ENCODE measurements around the gene KCNC4.

DNA sequence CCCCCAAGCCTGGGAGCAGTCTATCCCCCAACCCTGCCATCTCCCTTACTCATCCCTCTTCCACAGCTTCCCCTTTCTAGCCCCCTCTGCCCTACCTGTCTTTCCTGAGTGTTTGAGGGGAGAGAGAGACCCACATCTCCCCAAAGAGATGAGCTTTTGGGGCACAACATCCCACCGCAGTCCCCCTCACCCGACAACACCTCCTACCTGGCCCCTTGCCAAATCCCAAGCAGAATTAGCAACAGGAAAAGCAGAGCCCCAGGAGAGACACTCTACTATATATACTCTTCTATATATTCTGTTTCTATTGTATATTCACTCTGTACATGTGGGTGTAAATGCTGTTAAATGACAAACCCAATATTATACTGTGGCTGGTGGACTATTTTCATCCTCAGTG lies 9.9 kb upstream of the KCNC4 start:
- TF ChIP-seq, protein P1, sequence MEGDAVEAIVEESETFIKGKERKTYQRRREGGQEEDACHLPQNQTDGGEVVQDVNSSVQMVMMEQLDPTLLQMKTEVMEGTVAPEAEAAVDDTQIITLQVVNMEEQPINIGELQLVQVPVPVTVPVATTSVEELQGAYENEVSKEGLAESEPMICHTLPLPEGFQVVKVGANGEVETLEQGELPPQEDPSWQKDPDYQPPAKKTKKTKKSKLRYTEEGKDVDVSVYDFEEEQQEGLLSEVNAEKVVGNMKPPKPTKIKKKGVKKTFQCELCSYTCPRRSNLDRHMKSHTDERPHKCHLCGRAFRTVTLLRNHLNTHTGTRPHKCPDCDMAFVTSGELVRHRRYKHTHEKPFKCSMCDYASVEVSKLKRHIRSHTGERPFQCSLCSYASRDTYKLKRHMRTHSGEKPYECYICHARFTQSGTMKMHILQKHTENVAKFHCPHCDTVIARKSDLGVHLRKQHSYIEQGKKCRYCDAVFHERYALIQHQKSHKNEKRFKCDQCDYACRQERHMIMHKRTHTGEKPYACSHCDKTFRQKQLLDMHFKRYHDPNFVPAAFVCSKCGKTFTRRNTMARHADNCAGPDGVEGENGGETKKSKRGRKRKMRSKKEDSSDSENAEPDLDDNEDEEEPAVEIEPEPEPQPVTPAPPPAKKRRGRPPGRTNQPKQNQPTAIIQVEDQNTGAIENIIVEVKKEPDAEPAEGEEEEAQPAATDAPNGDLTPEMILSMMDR (conservative IDR thresholded peaks at IDR 0.05; ENCODE audit: low read depth, low read length): no peak
- no peak for TF ChIP-seq POLR2A (IDR thresholded peaks at IDR 0.05; ENCODE audit: low read depth, low read length)
- no peak for TF ChIP-seq MAZ (IDR thresholded peaks at IDR 0.05; ENCODE audit: borderline replicate concordance, low read depth, low read length)
- no peak for TF ChIP-seq FOS (IDR thresholded peaks at IDR 0.05; ENCODE audit: low read depth, low read length)
